Prostate gland (tissue), 2 donors: ENCODE results near the gene VSIG1.

Experiments
- CTCF ChIP-seq, 4 experiments: fragments of 200-600 bp in 2 of 4; fragments of 450-650 bp in 2 of 4; sonication (generic) in 2 of 4; IDR thresholded peaks; 1 replicate in 3 of 4; 2 replicates in 1 of 4; pipeline ENCODE4 v1.5.1; 2016 to 2019; ENCODE audit warnings: antibody characterized with exemption in 4 of 4, mild to moderate bottlenecking in 2 of 4, moderate library complexity in 2 of 4
- POLR2A ChIP-seq: fragments of 450-650 bp; IDR thresholded peaks from one replicate; pipeline ENCODE4 v1.6.1; 2016; ENCODE audit warnings: antibody characterized with exemption, mild to moderate bottlenecking
- POLR2AphosphoS5 ChIP-seq: sonication (generic); formaldehyde crosslinking; IDR thresholded peaks from one replicate; pipeline ENCODE4 v1.6.1; 2017; ENCODE audit warnings: antibody characterized with exemption

- TF ChIP-seq CTCF (IDR thresholded peaks at IDR 0.05) (no peak), POLR2A (no peak), POLR2AphosphoS5 (no peak)
Observed at GRCh38 chrX:108071578-108071977, 26.7 kb downstream of the VSIG1 start.
